OCI-LY7 (cell line): Measurements from ENCODE around the gene KCNMA1.

Source experiments
- CTCF ChIP-seq: fragments of 200-600 bp; sonication (generic); conservative IDR thresholded peaks from 2 replicates; pipeline ENCODE4 v1.5.1; 2014; ENCODE audit warnings: mild to moderate bottlenecking, antibody characterized with exemption, low read length, moderate library complexity, mixed read lengths
- EZH2phosphoT487 ChIP-seq: fragments of 200-600 bp; sonication (generic); IDR thresholded peaks from 2 replicates; pipeline ENCODE4 v1.6.1; 2018; ENCODE audit warnings: low read depth, borderline replicate concordance, mild to moderate bottlenecking, mixed run types, antibody characterized with exemption, low read length, moderate library complexity, mixed read lengths

DNA sequence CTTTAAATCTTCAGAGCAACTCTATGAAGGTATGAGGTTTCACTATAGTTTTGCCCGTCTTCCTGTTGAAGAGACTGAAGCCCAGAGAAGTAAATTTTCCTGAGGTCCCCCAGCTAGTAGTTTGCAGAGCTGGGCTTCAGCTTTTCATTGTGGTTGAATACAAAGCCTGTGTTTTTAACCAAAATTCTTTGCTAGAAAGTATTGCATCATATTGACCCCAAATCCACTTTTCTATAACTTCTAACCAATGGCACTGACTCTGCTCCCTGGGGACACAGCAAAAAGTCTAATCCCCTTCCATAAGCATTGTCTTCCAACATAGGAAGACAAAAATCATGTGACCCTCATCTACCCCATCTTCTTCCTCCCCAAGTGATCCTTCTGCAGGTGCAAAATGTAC lies 93.0 kb downstream of the KCNMA1 start:
- TF ChIP-seq CTCF (no peak), EZH2phosphoT487 (no peak)
